ENCODE results near the gene CCDC7.
"Not testable (repeated sequence)": the region's sequence is repeated elsewhere in the genome, so short reads cannot be mapped to it uniquely, and the experiment has no call there.

CCDC7 gene

DNA sequence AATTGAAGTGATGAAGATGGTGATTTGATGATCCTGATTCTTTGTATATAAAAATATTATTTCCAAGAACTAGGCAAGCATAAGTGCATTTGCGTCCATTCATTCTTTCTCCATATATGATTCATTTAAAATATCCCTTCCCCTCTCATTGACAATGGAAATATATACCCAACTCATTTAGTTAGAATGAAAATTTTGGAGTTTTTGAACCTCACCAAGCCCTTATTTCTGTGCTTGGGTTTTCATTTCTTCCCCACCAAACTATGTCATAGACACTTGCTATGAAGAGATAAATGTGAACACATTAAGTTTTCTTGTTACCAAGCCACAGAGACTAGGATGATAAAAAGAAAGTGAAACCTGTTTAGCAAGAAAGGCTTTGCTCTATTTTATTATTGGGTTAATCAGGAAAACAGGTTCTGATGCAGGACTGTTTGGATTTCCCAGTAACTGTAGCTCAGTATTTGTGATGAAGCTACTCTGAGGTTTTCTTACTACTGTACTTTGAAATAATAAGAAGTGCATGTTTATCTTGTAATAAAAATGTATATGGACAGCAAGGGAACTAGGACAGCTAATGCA, 443.8 kb downstream of the CCDC7 start:
- TF ChIP-seq, protein P1, sequence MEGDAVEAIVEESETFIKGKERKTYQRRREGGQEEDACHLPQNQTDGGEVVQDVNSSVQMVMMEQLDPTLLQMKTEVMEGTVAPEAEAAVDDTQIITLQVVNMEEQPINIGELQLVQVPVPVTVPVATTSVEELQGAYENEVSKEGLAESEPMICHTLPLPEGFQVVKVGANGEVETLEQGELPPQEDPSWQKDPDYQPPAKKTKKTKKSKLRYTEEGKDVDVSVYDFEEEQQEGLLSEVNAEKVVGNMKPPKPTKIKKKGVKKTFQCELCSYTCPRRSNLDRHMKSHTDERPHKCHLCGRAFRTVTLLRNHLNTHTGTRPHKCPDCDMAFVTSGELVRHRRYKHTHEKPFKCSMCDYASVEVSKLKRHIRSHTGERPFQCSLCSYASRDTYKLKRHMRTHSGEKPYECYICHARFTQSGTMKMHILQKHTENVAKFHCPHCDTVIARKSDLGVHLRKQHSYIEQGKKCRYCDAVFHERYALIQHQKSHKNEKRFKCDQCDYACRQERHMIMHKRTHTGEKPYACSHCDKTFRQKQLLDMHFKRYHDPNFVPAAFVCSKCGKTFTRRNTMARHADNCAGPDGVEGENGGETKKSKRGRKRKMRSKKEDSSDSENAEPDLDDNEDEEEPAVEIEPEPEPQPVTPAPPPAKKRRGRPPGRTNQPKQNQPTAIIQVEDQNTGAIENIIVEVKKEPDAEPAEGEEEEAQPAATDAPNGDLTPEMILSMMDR (IDR thresholded peaks at IDR 0.05; ENCODE audit: low read depth, low read length, missing control alignments), result no peak
- no peak overlapping the region for H3K4me3 ChIP-seq (replicated peaks; ENCODE audit: low read depth, low read length)
- DNase-seq (ENCODE audit: extremely low read depth, low read depth), result no peak

DNA sequence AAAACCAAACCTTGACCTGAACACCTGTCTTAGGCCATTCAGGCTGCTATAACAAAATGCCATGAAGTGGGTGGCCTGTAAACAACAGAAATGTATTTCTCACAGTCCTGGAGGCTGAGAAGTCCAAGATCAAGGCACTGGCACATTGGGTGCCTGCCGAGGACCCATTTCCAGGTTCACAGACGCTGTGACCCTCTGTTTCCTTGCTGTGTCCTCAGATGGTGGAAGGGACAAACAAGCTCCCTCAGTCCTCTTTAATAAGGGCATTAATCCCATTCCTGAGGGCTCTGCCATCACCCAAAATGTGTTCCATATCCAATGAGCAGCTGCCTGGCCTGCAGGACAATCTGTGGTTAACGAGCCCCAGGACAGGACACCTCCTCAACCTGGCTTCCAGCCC, 444.5 kb downstream of the CCDC7 start:
- no peak overlapping the region for H3K4me3 ChIP-seq (replicated peaks; ENCODE audit: low read depth, low read length)
- TF ChIP-seq, protein P1 (IDR thresholded peaks at IDR 0.05; ENCODE audit: low read depth, low read length, missing control alignments), result no peak
- DNase-seq (ENCODE audit: extremely low read depth, low read depth), result no peak

DNA sequence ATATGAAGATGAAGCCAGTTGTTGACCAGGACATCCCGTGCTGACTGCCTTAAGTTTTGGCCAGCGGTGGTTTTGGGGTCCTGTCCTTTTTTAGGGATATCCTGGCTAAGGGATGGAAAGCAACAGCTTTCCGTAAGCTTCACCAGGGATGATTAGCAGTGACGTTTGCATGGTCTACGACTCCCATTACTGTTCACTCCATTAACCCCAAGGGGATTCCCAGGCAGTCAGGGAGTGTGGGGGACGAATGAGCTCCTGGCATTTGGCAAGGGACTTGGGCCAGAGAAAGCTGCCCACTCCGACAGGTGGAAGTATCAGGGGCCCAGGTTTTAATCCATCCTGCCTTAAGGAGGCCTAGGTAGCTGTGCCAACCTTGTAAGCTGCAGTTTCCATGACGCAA, 445.3 kb downstream of the CCDC7 start:
- H3K4me3 ChIP-seq (replicated peaks; ENCODE audit: low read depth, low read length), result no peak overlapping the region
- DNase-seq (ENCODE audit: extremely low read depth, low read depth), result no peak
- TF ChIP-seq, protein P1 (IDR thresholded peaks at IDR 0.05; ENCODE audit: low read depth, low read length, missing control alignments), result no peak

DNA sequence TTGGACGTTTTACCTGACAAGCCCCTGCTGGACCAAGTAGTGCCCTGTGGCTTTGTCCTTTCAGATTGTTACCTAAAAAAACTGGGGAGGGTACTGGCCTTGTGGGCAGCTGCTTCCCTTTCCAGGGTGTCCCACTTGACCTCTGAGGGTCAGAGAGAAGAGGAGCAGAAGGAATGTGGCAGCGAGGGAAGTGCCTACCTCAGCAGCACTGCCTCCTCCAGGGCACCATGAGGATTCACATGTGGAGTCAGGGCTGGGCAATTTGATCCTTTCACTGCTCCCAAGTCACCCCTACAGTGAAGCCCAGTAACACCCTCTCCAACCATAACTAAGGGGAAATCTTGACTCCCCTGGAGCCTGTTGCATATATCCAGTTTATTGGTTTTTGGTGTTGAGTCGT, 447.5 kb downstream of the CCDC7 start:
- TF ChIP-seq, protein P1 (IDR thresholded peaks at IDR 0.05; ENCODE audit: low read depth, low read length, missing control alignments), result no peak
- DNase-seq (ENCODE audit: extremely low read depth, low read depth), result no peak
- no peak overlapping the region for H3K4me3 ChIP-seq (replicated peaks; ENCODE audit: low read depth, low read length)

DNA sequence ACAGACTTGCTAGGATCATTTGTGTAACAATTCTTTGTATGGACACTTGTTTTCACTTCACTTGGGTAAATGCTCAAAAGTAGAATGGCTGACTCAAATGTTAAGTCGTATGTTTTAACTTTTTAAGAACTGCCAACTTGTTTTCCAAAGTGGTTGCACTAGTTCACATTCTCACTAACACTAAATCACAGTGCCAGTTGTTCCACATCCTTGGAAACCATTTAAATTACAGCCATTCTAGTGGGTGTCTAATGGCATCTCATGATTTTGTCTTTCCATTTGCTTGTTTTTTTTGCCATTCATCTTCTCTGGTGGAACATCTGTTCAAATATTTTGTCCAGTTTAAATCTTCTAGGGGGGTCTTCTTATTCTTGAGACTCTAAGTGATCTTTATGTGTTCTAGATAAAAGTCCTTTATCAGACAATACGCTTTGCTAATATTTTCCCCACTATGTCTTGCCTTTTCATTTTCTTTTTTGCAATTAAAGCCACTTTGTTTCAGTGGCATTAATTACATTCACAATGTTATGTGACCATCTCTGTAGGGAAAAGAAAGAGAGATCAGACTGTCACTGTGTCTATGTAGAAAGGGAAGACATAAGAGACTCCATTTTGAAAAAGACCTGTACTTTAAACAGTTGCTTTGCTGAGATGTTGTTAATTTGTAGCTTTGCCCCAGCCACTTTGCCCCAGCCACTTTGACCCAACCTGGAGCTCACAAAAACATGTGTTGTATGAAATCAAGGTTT, 448.1 kb downstream of the CCDC7 start:
- no peak for DNase-seq (ENCODE audit: extremely low read depth, low read depth)
- H3K4me3 ChIP-seq (replicated peaks; ENCODE audit: low read depth, low read length), result no peak overlapping the region
- TF ChIP-seq, protein P1 (IDR thresholded peaks at IDR 0.05; ENCODE audit: low read depth, low read length, missing control alignments), result no peak

DNA sequence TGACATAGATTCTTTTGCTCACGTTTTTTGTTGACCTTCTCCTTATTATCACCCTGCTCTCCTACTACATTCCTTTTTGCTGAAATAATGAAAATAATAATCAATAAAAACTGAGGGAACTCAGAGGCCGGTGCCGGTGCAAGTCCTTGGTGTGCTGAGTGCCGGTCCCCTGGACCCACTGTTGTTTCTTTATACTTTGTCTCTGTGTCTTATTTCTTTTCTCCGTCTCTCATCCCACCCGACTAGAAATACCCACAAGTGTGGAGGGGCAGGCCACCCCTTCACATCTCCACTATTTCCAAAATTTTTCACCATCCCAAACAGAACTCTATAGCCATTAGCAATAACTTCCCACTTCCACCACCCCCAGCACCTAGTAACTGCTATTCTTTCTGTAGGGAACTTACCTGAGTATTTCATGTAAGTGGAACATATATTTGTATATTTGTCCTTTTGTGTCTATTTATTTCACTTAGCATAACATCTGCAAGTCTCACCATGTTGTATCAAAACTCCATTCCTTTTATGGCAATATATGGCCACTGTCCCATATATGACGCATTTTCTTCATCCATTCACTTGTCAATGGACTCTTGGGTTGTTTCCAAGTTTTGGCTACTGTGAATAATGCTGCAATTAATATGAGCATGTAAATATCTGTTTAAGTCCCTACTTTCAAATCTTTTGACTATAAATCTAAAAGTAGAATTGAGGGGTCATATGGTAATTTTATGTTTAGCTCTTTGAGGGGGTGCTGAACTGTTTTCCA, 449.4 kb downstream of the CCDC7 start:
- not testable (repeated sequence) for H3K4me3 ChIP-seq (replicated peaks; ENCODE audit: low read depth, low read length); DNase-seq (ENCODE audit: extremely low read depth, low read depth)

DNA sequence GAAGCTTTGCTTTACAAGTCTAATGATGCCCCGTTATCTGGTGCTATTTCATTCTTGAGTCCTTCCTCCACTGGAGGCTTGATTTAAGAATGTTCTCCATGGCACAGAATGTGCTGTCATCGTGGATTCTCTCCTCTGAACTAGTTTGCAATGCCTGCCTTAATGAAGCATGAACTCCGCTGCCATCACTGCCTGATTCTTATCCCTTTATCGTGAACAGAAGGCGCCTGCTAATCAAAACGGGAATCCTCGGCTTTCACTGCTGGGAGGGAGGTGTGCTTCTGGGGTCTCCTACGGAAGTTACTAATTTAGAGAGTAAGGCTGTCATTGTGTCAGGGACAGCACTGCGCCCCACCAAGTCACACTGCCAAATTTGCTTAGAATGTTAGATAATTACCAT, 455.9 kb downstream of the CCDC7 start:
- TF ChIP-seq, protein P1 (IDR thresholded peaks at IDR 0.05; ENCODE audit: low read depth, low read length, missing control alignments), result no peak
- DNase-seq (ENCODE audit: extremely low read depth, low read depth), result no peak
- no peak overlapping the region for H3K4me3 ChIP-seq (replicated peaks; ENCODE audit: low read depth, low read length)
